IPS DF 6.9 (cell line): Measurements from ENCODE around the gene PNPLA7.
A peak's percentile ranks its signal among the peaks of the same experiment; 100 is the strongest.

Experiments used
- DNase-seq: peaks from one replicate; pipeline ENCODE4 v3.0.0-alpha.2; 2013; ENCODE audit warnings: low read depth, low spot score
- H3K27ac ChIP-seq: one replicate; pipeline ENCODE4 v1.5.1; 2013; ENCODE audit warnings: low read length, control low read depth
- H3K27me3 ChIP-seq: 2 replicates; pipeline ENCODE4 v1.6.1; 2013; ENCODE audit warnings: mild to moderate bottlenecking, low read length; ENCODE audit not compliant: control insufficient read depth, insufficient read depth
- H3K36me3 ChIP-seq: 2 replicates; pipeline ENCODE4 v1.6.1; 2013; ENCODE audit warnings: low read length; ENCODE audit not compliant: control insufficient read depth, insufficient read depth
- H3K4me1 ChIP-seq: 2 replicates; pipeline ENCODE4 v1.6.1; 2013; ENCODE audit warnings: low read length; ENCODE audit not compliant: control insufficient read depth, insufficient read depth
- H3K4me3 ChIP-seq: 2 replicates; pipeline ENCODE4 v1.5.1; 2013; ENCODE audit warnings: mild to moderate bottlenecking, low read length
- H3K9me3 ChIP-seq: 2 replicates; pipeline ENCODE4 v1.6.1; 2013; ENCODE audit warnings: low read length, inconsistent platforms; ENCODE audit not compliant: control insufficient read depth, insufficient read depth
- WGBS: extraction: QIAGEN DNeasy Blood & Tissue Kit; methylation state at CpG from one replicate; pipeline ENCODE4 v1.1.7; 2013; ENCODE audit warnings: mixed read lengths, missing lambda C conversion rate; ENCODE audit not compliant: insufficient read length, insufficient coverage; 5-methylcytosine and 5-hydroxymethylcytosine counted together

PNPLA7 gene

DNA sequence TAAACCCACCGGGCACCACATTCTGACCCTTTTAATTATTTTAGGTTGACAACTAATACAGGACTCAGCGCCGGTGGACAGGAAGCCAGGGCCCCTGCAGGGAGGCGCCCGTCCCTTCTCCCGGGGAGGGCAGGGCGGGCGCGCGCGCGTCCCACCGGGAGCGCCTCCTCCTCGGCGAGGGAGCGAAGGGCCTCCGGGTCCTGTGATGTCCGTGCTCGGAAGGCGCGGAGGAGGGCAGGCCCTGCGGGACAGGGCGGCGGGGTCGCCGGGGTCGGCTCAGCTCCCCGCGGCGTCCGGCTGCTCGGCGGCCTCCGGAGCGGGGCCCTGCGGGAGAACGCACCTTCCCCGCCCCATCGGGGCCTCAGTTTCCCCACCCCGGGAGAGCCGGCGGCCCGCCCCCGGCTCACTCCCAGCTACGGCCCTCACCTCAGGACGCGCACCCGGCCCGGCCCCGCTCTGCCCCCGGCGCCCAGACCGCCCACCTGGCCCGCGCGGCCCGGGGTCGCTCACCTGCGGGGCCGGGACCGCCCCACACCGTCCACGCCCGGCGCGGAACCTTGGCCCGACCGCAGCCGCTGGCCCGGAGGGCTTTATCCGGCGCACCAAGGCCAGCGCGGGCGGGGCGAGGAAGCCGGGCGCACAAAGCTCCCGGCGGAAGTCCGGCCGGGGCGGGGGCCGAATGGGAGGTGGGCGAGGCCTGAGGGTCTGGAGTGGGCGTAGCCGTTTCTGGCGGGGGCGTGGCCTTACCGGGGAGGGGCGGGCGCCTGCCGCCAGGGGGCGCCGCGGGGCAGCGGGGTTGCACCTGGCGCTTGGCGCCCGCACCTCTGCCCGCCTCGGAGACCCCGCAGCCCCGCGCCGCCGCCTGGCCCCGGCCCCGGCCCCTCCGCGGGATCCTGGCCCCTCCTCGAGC, 127.3 kb downstream of the PNPLA7 start, which contains the start of the genes EXD3 and NOXA1:
EXD3 (minus strand) TSS at position 559 of the 910 bp plus-strand sequence. CDS start 27,805 bp downstream, outside the sequence.
NOXA1 (plus strand) TSS at position 790 of the 910 bp plus-strand sequence. CDS start 137 bp downstream, outside the sequence.
- H3K27me3 ChIP-seq: no peaks in the 10 kb centered on the region
- WGBS: no CpG with 5 or more reads among the region's 113 CpGs
- peak within 1 kb of the TSS; percentile 87 for H3K4me3 ChIP-seq
- DNase-seq: peak; percentile 68
- no peaks in the 10 kb centered on the region for H3K9me3 ChIP-seq
- H3K27ac ChIP-seq: no peak within 1 kb of the TSS
- no peaks in the 10 kb centered on the region for H3K36me3 ChIP-seq
- H3K4me1 ChIP-seq: no peaks in the 10 kb centered on the region

DNA sequence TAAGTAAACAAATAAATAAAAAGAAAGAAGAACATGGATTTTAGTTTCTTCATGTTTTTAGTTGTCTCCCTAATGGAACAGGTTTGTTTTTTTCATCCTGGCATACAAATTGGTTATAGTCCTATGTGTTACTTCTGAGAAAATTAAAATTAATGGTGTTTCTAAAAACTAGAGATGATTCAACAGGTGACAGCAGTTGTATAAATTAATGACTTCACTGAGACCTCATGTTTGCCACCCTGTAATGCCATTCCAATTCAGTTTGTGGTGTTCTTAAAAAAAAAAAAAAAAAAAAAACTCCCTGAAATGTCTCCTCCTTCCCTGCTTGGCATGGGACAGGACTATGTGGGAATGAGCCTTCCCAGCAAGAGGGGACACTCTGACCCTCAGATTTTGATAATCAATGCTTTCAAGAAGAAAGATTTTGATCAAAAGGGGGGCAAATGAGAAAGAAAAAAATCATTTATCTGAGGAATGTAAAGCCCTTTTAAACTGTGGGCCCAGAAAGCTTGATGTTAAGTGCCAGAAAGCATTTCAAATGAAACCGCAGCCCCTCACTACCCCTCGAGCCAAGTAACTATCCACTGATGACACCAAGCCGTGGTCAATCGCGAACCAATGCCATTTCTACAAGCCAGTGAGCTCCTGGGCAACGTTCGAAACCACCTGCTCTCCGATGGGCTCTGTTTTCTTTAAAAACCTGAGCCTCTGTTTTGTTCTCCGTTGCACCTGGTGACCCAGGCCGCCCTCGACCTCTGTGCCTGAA, 128.2 kb downstream of the PNPLA7 start:
- H3K36me3 ChIP-seq: no peaks in the 10 kb centered on the region
- H3K9me3 ChIP-seq: no peaks in the 10 kb centered on the region
- H3K27me3 ChIP-seq: no peaks in the 10 kb centered on the region
- no peaks in the 10 kb centered on the region for H3K4me1 ChIP-seq
- no peak for DNase-seq
- peak overlapping the region; percentile 87; the same call in 1 of the 2 replicates for H3K4me3 ChIP-seq
- no CpG with 5 or more reads among the region's 11 CpGs for WGBS
- no peak overlapping the region for H3K27ac ChIP-seq

DNA sequence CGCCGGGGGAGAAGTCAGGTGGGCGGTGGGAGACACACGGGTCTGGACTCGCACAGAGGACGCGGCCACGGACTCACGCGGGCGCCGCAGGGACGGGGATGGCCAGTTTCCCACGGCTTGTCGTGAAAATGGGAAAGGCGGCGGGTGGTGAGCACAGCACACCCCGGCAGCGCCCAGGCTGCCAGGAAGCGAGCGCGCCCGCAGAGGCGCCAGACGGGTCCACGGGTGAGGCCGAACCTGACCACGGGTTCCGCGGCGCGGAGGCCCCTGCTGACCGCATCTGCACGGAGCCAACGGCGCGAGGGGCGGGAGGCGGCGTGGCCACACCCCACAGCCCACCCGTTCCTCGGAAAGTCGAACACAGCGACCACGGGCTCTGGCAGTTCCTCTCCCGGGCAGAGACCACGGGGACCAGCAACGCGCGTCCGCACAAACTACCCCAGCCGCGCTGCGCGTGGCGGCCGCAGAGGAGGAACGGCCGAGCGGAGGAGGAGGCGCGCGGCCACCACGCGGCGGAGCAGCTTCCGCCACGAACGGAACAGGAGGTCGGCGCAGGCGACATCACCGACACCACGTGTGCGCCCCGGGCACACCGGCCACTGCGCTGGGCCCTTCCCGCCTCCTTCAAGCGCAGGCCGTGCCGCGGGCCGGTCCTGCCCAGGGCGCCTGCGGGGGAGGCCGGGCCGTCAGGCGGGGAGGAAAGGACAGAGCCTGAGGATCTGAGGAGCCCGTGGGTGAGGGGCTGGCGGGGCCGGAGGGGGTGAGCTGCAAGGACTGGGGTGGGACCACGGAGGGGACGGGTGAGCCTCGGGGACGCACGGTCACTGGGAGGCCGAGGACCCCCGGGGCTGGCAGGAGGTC, 132.8 kb downstream of the PNPLA7 start:
- H3K36me3 ChIP-seq: no peaks in the 10 kb centered on the region; the same call in 1 of the 2 replicates
- no peak overlapping the region for H3K4me3 ChIP-seq
- no peak for DNase-seq
- H3K4me1 ChIP-seq: no peaks in the 10 kb centered on the region
- no peaks in the 10 kb centered on the region for H3K9me3 ChIP-seq
- H3K27ac ChIP-seq: no peak overlapping the region
- H3K27me3 ChIP-seq: no peaks in the 10 kb centered on the region
- WGBS: no CpG with 5 or more reads among the region's 99 CpGs

DNA sequence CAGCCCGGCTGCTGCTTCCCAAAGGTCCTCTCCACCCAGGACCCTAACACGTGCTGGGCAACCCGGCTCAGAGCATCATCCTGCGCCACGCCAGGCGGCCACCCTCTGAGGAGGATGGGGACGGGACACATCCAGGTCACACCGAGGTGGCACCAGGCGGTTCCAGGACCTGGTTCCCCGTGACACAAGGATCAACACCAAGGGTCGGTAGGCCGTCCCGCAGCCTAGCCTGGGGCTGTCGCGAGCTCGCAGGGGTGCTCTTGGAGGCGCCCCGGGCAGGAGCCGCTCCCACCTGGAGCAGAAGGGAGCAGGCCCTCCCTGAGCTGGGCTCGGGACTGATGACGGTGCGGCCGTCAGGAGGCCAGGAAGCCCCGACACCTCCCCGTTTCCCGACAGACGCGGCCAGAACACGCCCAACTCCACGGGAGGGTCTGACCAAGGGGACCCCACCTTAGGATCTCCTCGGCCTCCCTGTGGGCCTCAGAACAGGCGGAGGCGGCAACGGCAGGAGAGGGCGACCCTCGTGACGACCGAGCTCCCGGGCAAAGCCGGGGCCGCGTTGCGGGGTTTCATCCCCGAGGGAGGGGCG, 133.5 kb downstream of the PNPLA7 start:
- Histone ChIP-seq H3K27me3 (no peaks in the 10 kb centered on the region), H3K4me1 (no peaks in the 10 kb centered on the region; the same call in 1 of the 2 replicates), H3K4me3 (no peak overlapping the region), H3K27ac (no peak overlapping the region), H3K36me3 (no peaks in the 10 kb centered on the region; the same call in 1 of the 2 replicates), H3K9me3 (no peaks in the 10 kb centered on the region)
- DNase-seq: no peak
- WGBS: no CpG with 5 or more reads among the region's 45 CpGs

DNA sequence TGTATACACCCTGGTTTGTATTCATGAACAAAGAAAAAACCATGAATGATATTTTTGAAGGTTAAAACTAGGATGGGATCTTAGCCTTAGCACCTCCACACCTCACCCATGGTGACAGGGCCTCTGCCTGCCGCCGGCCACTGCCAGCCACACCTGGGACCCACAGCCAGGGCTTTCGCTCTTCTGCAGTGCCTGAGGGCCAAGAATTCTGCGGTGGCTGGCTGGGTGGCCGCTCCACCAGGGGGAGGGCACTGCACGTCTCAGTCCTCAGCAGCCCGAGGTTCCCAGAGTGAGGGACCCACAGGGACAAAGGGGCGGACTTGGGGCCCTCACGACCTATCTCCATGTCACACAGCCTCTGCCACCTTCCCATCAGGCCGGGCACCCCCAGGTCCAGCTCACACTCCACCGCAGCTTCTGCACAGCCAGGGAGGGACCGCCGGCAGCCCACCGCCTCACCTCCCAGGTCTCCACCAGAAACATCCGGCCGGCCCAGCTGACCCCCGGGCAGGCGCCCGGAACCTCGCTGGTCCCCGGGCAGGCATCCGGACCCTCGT, 134.1 kb downstream of the PNPLA7 start:
- Histone ChIP-seq H3K27ac (no peak overlapping the region), H3K36me3 (no peaks in the 10 kb centered on the region; the same call in 1 of the 2 replicates), H3K4me3 (no peak overlapping the region), H3K27me3 (no peaks in the 10 kb centered on the region), H3K4me1 (no peaks in the 10 kb centered on the region; the same call in 1 of the 2 replicates), H3K9me3 (no peaks in the 10 kb centered on the region)
- WGBS: no CpG with 5 or more reads among the region's 23 CpGs
- DNase-seq: no peak

DNA sequence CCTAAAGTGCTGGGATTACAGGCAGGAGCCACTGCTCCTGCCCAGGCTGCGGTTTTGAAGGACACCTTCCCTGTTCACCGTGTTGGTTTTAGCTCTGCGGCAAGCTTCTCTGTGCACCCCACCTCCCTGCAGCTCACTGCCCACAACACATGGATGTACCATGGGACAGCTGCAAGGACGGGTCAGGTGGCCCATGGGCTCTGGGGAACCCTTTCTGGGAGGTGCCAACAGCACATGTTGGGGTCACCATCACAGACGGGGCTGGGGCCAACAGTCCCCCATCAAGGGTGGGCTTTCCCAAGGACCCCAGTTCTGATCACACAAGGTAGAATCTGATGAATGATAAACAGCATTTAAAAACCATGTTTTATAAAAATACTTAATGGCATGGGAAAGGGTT, 134.8 kb downstream of the PNPLA7 start:
- H3K27ac ChIP-seq: no peak overlapping the region
- no peak overlapping the region for H3K4me3 ChIP-seq
- no peaks in the 10 kb centered on the region for H3K9me3 ChIP-seq
- DNase-seq: no peak
- H3K36me3 ChIP-seq: no peaks in the 10 kb centered on the region; the same call in 1 of the 2 replicates
- H3K4me1 ChIP-seq: no peaks in the 10 kb centered on the region; the same call in 1 of the 2 replicates
- no peaks in the 10 kb centered on the region for H3K27me3 ChIP-seq
- WGBS: no CpG with 5 or more reads among the region's 5 CpGs

DNA sequence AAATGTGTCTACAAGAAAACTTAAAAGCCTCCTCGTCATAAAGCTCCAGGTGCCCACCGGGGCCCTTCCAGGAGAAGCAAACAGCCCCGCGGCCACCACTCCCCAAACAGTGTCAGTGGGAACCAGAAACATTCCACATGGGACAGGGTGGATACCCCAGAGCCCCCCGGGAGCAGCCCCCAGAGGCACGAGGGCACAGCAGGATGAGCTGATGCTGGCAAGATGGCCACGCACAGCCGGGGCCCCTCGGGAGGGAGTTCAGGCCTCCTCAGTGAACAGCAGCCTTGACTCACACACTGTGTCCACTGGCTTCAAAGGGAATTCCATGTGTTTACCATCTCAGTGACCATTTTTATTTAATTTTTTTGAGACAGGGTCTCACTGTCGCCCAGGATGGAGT, 137.8 kb downstream of the PNPLA7 start:
- WGBS: no CpG with 5 or more reads among the region's 10 CpGs
- Histone ChIP-seq H3K36me3 (no peaks in the 10 kb centered on the region; the same call in 1 of the 2 replicates), H3K27ac (no peak overlapping the region)

DNA sequence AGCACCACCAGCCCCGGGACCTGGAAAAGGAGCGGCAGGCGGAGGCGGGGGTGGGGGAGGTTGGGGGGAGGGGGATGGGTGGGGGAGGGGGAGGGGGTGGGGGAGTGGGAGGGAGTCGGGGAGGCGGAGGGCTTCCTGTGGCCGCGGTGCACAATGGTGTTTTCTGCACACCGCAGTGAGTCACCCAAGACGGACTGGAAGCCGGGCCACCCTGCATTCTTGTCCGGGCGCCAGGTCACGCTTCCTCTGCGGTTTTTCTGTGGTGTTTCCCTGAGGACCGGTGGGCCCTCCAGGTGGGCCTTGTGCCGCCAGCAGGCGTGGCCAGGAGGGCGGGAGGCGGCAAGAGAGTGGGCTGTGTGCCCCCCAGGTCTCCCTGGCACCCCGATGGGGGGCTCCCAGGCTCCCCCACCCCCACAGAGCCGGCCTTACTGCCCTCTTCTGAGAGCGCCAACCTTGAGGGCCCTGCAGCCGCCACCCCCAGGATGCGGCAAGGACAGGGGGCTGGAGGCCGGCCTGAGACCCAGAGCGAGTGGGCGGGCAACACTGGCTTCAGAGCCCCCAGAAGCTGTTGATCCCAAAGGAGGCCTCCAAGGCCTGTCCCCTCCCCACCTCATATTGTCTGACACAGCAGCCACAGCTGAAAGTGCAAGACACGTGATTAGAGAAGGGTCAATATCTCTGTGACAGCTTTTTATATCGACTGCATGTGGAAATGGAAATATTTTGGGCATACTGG, 138.4 kb downstream of the PNPLA7 start:
- Histone ChIP-seq H3K4me1 (no peaks in the 10 kb centered on the region; the same call in 1 of the 2 replicates), H3K27me3 (no peaks in the 10 kb centered on the region), H3K36me3 (no peaks in the 10 kb centered on the region; the same call in 1 of the 2 replicates), H3K4me3 (no peak overlapping the region), H3K27ac (no peak overlapping the region), H3K9me3 (no peaks in the 10 kb centered on the region)
- WGBS: no CpG with 5 or more reads among the region's 30 CpGs
- no peak for DNase-seq

More for the DNA sequence above, 137.8 kb downstream of the PNPLA7 start:
- DNase-seq: no peak
- H3K9me3 ChIP-seq: no peaks in the 10 kb centered on the region
- no peak overlapping the region for H3K4me3 ChIP-seq
- H3K27me3 ChIP-seq: no peaks in the 10 kb centered on the region
- no peaks in the 10 kb centered on the region; the same call in 1 of the 2 replicates for H3K4me1 ChIP-seq

DNA sequence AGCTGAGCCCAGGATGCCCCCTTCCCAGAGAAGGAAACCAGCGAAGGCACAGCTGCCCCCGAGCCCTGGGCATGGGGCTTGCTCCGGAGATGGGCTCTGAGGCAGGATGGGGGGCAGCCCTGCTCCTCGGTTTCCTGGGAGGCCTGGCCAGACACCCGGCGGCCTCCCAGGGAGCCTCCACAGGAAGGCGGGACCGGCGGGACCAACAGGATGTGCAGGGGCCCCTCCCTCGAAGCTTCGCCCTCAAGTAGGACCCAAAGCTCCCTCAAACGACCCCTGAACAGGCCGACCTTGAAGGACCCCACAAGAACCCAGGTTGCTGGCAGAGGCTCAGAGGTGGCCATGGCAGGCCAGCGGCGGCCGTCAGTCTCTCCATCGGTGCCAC, 138.9 kb downstream of the PNPLA7 start:
- no CpG with 5 or more reads among the region's 17 CpGs for WGBS
- H3K4me1 ChIP-seq: peaks cover 2% of the 10 kb centered on the region
- H3K4me3 ChIP-seq: no peak overlapping the region
- no peaks in the 10 kb centered on the region for H3K9me3 ChIP-seq
- DNase-seq: no peak
- H3K27me3 ChIP-seq: no peaks in the 10 kb centered on the region
- H3K36me3 ChIP-seq: no peaks in the 10 kb centered on the region
- H3K27ac ChIP-seq: no peak overlapping the region
